ENCODE measurements around the gene OSTF1.

OSTF1 gene

GRCh38 chr9:75188756-75189155 is 100.4 kb downstream of the OSTF1 start:
- Mint-ChIP-seq H3K4me3 (no peak overlapping the region), H3K27me3 (ENCODE audit: low read depth) (peaks cover 3% of the 10 kb centered on the region), H3K4me1 (no peaks in the 10 kb centered on the region), H3K9me3 (no peaks in the 10 kb centered on the region), H3K36me3 (ENCODE audit: low read depth) (no peaks in the 10 kb centered on the region), H3K27ac (no peak overlapping the region)
- no peak for TF ChIP-seq CTCF (IDR thresholded peaks at IDR 0.05; ENCODE audit: unreplicated experiment in 3 of 3)

GRCh38 chr9:75190762-75191161 is 102.4 kb downstream of the OSTF1 start:
- TF ChIP-seq CTCF (IDR thresholded peaks at IDR 0.05; ENCODE audit: unreplicated experiment in 3 of 3): no peak
- Mint-ChIP-seq H3K4me3 (no peak overlapping the region), H3K27ac (no peak overlapping the region), H3K27me3 (ENCODE audit: low read depth) (peaks cover 8% of the 10 kb centered on the region), H3K4me1 (no peaks in the 10 kb centered on the region), H3K9me3 (no peaks in the 10 kb centered on the region), H3K36me3 (ENCODE audit: low read depth) (no peaks in the 10 kb centered on the region)
